HG02852 (cell line): ENCODE results near the gene NTRK3.

ENCODE experiments used
- ATAC-seq: cut with Tn5 transposase; IDR thresholded peaks from one replicate; pipeline ENCODE4 v1.9.1; 2021; ENCODE audit warnings: mild to moderate bottlenecking, moderate library complexity; ENCODE audit not compliant: unreplicated experiment

NTRK3 gene

DNA sequence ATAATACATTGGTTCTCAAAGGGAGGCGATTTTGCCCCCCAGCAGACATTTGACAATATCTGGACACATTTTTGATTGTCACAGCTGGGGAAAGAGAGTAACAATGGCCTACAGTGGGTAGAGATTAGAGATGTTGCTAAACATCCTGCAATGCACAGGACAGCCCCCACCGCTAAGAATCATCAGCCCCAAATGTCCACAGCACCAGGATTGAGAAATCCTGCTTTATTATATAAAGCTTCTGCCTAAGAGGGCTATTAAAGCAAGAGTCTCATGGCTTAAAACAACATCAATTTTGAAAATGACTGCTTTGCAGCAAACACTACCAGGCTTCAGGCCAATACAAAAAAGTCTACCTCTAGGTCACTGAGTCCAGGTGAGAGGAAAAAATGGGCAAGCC, 68.2 kb downstream of the NTRK3 start:
- ATAC-seq = no peak

- ATAC-seq = no peak
These were observed 69.3 kb downstream of the NTRK3 start for GRCh38 chr15:88187195-88187594.

- ATAC-seq = no peak
These were observed 71.0 kb downstream of the NTRK3 start for GRCh38 chr15:88185584-88185983.

GRCh38 chr15:88181613-88182012, 74.9 kb downstream of the NTRK3 start:
- ATAC-seq = no peak

DNA sequence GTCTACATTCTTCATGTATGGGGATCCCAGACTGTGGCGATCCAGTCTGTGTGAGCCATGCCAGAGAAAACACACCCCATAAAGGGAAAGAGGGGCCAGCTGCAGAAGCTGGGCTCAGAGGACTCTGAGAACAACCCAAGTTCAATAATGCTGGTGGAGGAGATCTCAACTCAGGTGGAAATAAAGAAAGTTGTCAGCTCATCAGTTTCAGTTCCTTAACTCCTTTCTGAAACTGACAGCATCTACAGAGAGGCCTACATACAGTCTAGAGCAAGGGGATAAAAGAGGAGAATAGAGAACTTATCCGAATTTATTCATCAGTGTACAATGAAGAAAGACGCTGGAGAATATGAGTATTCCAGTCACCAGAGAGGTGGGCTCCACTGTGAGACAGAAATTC, 77.0 kb downstream of the NTRK3 start:
- peak; percentile 85 for ATAC-seq

- ATAC-seq = no peak
These were observed 77.9 kb downstream of the NTRK3 start for GRCh38 chr15:88178631-88179030.

- ATAC-seq = no peak
These were observed 79.1 kb downstream of the NTRK3 start for GRCh38 chr15:88177451-88177850.

DNA sequence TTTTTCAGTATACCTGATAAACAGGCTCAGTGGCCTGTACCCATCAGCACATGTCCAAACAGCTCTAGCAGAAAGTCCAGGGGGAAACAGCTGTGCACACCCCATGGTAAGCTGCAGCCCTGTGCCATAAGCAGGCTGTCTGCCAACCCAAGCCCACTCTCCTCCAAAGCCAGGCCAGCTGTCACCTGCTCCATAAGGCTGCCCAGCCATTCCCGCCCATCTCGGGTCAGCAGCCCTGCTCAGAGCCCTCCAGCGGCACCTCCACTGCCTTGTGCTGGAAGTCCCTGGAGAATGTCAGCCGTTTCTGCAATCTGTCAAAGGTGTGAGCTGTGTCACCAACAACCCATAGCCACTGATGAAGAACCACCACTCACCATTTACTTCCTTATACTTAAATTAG, 82.0 kb downstream of the NTRK3 start:
- ATAC-seq = no peak

DNA sequence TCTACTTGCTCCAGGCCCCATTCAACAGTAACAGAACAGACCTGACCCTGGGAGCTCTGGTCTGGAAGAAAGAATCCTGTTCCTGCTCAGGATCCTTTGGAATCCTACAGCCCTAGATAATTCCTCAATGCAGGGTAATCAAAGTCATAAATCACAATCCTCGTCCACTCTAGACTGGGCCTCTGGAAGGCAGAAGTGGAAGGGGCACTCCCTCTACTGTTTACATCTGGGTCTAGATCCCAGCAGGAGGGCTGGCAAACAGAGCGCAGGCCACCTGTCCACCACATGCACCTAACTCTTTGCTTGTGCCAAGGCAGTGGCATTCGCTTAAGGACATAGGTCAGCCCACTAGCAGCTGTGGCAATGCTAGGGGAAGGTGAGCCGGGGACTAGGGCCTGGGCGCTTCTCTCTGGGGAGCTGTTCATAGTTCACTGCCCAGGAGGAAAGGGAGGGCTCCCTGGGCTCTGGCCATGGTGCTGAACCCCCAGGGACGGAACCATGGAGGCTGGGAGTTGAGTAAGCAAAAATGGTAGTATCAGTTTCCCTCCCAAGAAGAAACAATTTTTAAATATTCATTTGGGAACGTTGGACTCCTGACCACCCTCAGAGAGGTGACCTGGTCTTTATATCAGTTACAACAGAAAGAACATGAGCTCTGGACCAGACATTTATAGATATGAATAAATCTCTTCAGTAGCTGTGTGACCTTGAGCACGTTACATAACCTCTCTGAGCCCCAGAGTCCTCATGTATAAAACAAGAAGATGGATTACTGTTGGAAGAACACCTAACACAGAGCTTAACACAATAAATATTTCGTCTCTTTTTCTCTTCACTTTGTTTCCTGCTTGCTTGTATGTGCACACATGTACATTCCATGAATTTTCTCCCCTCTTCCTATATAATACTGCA, 90.2 kb downstream of the NTRK3 start:
- ATAC-seq = no peak

DNA sequence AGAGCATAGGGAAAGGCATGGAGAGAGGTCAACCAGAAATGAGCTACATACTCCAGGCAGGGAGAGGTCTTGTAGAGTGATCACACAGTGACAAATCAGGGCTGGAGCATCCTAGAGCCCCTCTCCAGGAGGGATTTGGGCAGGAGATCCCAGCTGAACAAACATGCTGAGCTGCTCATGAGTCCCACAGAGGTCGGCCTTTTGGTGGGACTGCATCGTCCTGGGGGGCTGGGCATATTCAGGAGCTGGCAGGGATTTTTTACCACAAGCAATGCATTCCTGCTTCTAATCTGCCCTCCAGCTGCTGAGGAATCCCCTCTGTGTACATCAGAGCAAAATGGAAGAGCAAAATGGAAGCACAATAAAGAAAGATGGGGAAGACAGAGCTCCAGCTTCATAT, 94.9 kb downstream of the NTRK3 start:
- no peak for ATAC-seq

DNA sequence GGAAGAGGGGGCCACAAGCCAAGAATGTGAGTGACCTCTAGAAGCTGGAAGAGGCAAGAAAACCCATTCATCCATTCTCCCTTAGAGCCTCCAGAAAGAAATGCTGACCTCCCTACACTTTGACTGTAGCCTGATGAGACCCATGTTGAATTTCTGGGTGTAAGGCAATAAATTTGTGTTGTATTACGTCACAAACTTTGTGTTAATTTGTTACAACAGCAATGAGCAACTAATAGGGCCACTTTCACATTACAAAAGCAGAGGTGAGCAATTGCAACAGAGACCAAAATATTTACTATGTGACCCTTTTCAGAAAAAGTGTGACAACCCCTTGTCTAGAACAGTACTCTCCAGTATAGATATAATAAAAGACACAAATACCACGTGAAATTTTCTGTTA, 101.2 kb downstream of the NTRK3 start:
- ATAC-seq = no peak

DNA sequence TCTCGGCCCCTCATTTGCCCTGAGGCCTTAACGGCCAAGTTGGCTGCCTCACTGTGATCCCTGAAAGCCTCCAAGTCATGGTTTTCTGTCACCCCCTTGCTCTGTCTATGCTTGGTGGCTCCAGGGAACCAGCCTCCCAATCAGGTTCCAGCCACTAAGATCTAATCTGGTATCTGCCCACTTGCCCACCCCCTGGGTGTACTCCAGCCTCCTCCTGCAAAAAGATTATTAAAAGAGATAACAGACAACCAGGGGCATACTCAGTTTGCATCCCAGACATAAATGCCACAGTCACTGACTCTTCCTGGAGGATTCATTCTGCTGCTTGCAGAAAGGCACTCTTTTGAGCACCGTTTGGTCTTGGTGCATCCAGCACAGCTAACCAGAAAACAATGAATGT, 103.9 kb downstream of the NTRK3 start:
- ATAC-seq = no peak

DNA sequence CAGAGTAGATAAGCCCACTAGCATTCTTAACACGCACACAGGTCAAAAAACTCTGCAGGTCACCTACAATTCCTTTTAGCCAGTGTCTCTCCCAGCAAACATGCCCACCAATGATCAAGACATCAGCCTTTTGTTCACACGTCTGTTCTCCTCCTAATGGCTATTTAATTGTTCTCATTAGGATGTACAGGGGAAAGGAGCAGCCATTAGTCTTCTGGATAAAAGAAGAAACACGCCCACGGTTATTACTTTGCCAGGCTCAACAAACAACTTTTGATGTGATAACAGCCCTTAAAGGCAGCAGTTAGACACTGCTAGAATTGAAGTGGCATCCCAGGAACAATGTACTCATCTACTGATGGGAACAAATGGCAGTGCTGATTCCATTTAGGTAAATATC, 108.8 kb downstream of the NTRK3 start:
- ATAC-seq = no peak

- no peak for ATAC-seq
These were observed 111.5 kb downstream of the NTRK3 start for GRCh38 chr15:88144921-88145653.

DNA sequence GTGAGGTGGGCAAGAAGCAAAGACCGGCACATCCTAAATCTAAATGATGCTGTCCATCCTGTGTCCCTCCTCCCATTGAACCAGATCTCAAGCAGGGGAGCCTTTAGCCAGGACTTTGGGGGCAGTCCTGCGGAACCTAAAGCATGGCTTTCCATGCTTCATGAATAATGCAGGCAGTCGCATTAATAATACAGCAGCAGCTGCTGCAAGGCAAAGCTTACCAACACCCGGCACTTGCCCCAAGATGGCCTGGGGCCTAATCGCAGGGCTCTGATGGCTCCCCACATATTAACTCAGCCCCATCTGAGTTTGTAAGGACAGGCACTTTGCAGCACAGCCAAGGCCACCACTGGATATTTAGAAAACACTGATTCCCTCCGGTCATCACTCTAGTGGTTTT, 114.4 kb downstream of the NTRK3 start:
- ATAC-seq = no peak

DNA sequence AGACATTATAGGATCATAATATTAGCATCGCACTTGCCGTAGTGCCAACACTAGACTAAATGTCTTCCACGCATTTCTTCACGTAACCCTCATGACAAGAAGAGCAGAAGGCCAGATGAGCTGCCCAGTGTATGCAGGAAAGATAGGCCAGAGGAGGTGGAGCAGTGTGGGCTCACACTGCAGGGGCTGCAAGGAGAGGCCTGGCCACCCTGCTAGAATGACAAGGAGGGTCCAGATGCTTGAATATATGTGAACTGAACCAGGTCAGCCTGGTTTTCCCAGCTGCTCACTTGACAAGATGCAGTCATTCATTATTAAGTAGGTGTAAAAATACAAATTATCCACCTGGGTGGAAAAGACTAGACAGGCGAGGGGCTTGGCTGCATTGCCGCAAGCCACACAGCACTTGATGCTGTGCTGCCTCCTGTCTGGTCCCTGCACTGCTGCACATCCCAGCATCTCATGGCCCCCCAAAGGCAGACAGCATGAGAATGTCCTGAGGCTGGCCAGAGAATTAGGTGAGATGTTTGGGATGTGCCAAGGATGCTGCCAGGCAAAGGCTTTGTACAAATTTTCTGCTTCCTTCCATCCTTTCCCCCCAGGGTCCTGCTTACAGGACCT, 115.2 kb downstream of the NTRK3 start:
- ATAC-seq = no peak

- no peak for ATAC-seq
These were observed 116.1 kb downstream of the NTRK3 start for GRCh38 chr15:88140398-88140797.

GRCh38 chr15:88139936-88140335, 116.6 kb downstream of the NTRK3 start:
- ATAC-seq = no peak

- ATAC-seq = no peak
These were observed 122.7 kb downstream of the NTRK3 start for GRCh38 chr15:88133795-88134194.

- ATAC-seq = no peak
These were observed 124.0 kb downstream of the NTRK3 start for GRCh38 chr15:88132499-88132898.

GRCh38 chr15:88131937-88132336, 124.6 kb downstream of the NTRK3 start:
- ATAC-seq = no peak

- no peak for ATAC-seq
These were observed 129.1 kb downstream of the NTRK3 start for GRCh38 chr15:88127432-88127790.
